ENCODE results near the gene MTARC2. TPM values are rescaled to one million over a fixed set of nuclear protein-coding genes. Genes with fewer than 3 reads are reported as not detected.

Gene MTARC2
- total RNA-seq, 2 experiments from 2014 or later = not detected

Other genes starting within 250 kb of the MTARC2 start
- not detected for gene MARK1, start 220.2 kb upstream of the MTARC2 start, total RNA-seq
- under 1 TPM; 0.73 to 0.79 TPM for gene C1orf115, start 58.0 kb upstream of the MTARC2 start, total RNA-seq
- not detected for gene MTARC1, start 38.6 kb downstream of the MTARC2 start, total RNA-seq
- under 1 TPM in 1 of 2 experiments, not detected in 1; 0.10 TPM for gene HLX, start 131.1 kb downstream of the MTARC2 start, total RNA-seq